ENCODE measurements around the gene ATP6V0A4.

DNA sequence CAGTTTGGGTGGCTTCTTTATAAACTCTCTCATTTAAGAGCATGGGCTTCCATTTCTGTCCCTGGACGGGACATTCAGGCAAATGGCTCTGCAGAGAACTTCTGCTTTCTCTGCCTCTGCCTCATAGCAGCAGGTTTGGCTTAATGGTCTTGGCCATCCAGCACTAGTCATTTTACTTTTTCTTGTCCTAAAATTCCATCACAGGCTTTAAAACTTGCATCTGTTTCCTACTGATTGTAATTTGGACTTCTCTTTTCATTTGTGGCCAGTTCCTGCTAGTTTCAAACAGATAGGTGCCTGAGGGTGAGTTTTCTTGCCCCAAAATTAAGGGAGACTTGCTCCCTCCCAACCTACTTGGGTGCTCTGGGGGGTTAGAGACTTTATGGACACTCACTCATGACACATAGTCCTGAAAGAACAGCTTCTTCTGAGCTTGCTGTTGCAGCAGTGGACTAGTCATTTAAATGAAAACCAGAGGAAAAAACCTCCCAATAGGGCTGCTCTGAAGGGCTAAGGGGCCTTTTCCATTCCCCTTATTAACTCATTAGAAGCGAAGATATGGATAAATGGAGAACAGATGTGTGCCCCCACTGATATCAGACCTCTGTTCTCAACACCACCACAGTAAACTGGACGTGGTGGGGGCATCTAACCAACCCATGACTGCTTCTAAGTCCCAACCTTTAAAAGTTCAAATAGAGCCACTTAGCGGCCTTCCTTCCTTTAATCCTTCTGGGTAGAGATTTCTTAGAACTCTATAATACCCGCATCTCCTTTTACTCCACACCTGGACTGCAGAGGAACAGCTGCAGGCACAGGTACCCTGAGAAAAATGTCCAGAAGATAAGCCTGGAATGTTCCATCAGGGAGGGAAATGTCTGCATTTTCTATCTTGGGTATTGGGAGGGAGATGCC is 135.7 kb downstream of the ATP6V0A4 start:
- TF ChIP-seq RARB (CRISPR knock-in tag; IDR thresholded peaks at IDR 0.05) (no peak), ZFP3 (CRISPR knock-in tag; IDR thresholded peaks at IDR 0.05) (no peak), PPARA (CRISPR knock-in tag; IDR thresholded peaks at IDR 0.05; ENCODE audit: borderline replicate concordance) (no peak), SNAI2 (CRISPR knock-in tag; IDR thresholded peaks at IDR 0.05) (no peak), ARNTL (CRISPR knock-in tag; IDR thresholded peaks at IDR 0.05; ENCODE audit: borderline replicate concordance, low read depth) (no peak), ZFP30 (CRISPR knock-in tag; IDR thresholded peaks at IDR 0.05) (no peak), ZNF8 (CRISPR knock-in tag; IDR thresholded peaks at IDR 0.05) (no peak), ZNF70 (CRISPR knock-in tag; IDR thresholded peaks at IDR 0.05) (no peak), CSDC2 (CRISPR knock-in tag; IDR thresholded peaks at IDR 0.05) (no peak), OSR1 (CRISPR knock-in tag; IDR thresholded peaks at IDR 0.05) (no peak)
- TF ChIP-seq, protein P1, sequence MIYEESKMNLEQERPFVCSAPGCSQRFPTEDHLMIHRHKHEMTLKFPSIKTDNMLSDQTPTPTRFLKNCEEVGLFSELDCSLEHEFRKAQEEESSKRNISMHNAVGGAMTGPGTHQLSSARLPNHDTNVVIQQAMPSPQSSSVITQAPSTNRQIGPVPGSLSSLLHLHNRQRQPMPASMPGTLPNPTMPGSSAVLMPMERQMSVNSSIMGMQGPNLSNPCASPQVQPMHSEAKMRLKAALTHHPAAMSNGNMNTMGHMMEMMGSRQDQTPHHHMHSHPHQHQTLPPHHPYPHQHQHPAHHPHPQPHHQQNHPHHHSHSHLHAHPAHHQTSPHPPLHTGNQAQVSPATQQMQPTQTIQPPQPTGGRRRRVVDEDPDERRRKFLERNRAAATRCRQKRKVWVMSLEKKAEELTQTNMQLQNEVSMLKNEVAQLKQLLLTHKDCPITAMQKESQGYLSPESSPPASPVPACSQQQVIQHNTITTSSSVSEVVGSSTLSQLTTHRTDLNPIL (CRISPR knock-in tag; IDR thresholded peaks at IDR 0.05; ENCODE audit: low read depth): no peak
- TF ChIP-seq, protein P2, sequence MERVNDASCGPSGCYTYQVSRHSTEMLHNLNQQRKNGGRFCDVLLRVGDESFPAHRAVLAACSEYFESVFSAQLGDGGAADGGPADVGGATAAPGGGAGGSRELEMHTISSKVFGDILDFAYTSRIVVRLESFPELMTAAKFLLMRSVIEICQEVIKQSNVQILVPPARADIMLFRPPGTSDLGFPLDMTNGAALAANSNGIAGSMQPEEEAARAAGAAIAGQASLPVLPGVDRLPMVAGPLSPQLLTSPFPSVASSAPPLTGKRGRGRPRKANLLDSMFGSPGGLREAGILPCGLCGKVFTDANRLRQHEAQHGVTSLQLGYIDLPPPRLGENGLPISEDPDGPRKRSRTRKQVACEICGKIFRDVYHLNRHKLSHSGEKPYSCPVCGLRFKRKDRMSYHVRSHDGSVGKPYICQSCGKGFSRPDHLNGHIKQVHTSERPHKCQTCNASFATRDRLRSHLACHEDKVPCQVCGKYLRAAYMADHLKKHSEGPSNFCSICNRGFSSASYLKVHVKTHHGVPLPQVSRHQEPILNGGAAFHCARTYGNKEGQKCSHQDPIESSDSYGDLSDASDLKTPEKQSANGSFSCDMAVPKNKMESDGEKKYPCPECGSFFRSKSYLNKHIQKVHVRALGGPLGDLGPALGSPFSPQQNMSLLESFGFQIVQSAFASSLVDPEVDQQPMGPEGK (CRISPR knock-in tag; IDR thresholded peaks at IDR 0.05; ENCODE audit: borderline replicate concordance): no peak
- TF ChIP-seq, protein P3, sequence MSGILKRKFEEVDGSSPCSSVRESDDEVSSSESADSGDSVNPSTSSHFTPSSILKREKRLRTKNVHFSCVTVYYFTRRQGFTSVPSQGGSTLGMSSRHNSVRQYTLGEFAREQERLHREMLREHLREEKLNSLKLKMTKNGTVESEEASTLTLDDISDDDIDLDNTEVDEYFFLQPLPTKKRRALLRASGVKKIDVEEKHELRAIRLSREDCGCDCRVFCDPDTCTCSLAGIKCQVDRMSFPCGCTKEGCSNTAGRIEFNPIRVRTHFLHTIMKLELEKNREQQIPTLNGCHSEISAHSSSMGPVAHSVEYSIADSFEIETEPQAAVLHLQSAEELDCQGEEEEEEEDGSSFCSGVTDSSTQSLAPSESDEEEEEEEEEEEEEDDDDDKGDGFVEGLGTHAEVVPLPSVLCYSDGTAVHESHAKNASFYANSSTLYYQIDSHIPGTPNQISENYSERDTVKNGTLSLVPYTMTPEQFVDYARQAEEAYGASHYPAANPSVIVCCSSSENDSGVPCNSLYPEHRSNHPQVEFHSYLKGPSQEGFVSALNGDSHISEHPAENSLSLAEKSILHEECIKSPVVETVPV (CRISPR knock-in tag; IDR thresholded peaks at IDR 0.05): no peak

Measured in SK-N-SH treated with all-trans-retinoic acid at 6 μM for 48 hours (cell line).